Keratinocyte (primary cell): ENCODE results near the gene SH2B2.

Source experiments
- CTCF ChIP-seq, 3 experiments: IDR thresholded peaks in 1 of 3; conservative IDR thresholded peaks in 1 of 3; optimal IDR thresholded peaks in 1 of 3; 2 replicates in 2 of 3; 3 replicates in 1 of 3; pipeline versions ENCODE3 to v1.5.1; 2011; ENCODE audit warnings: low read length in 3 of 3, mild to moderate bottlenecking in 3 of 3, moderate library complexity in 2 of 3, control low read depth in 1 of 3, inconsistent platforms in 1 of 3; ENCODE audit not compliant: insufficient read depth in 2 of 3; ENCODE audit errors: extremely low read depth in 1 of 3
- EZH2 ChIP-seq: IDR thresholded peaks from one replicate; pipeline ENCODE4 v1.6.1; 2012; ENCODE audit warnings: inconsistent platforms, mild to moderate bottlenecking, low read length, moderate library complexity

- TF ChIP-seq CTCF (optimal IDR thresholded peaks at IDR 0.05 in 1 of 3, IDR thresholded peaks at IDR 0.05 in 1 of 3, conservative IDR thresholded peaks at IDR 0.05 in 1 of 3; ENCODE audit: extremely low read depth in 1 of 3, insufficient read depth in 2 of 3, low read length in 3 of 3) (peak in 2 of 3 experiments; percentile 11 to 27), EZH2 (no peak)
These were observed 1.7 kb downstream of the SH2B2 start for GRCh38 chr7:102288285-102288930.
